ENCODE measurements around the gene HNMT.
"Not testable (repeated sequence)": the region's sequence is repeated elsewhere in the genome, so short reads cannot be mapped to it uniquely, and the experiment has no call there.

HNMT gene

DNA sequence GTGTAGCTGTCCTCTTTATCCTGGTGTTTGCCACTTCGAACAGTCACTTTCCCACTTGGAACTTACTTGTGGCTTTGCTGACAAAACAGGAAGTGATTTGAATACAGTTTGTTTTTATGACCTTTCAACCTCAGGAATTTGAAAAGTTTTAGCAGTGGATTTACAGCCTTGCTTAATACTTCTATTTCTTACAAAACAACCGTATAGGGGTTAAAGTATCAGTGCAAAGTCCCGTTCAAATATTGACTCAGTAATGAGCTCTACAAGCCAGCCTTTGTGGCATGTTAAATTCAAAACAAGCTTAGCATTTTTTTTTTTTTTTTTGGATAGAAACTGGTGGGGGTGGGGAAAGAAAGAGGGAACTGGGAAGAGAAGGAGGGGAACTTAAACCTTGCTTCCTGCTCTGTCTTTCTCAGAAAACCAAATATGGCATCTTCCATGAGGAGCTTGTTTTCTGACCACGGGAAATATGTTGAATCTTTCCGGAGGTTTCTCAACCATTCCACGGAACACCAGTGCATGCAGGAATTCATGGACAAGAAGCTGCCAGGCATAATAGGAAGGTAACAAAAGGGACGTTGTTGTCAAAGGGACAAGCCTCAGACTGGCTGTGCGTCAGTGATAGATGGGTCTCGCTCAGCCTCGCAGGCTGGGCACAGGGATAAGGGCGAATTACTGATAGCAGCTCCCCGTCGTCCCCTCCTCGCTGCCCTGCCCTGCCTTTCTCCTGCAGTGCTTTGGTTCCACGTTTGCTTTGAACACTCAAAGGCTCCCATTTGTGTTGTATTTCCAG lies at the start of gene HNMT:
Gene HNMT, plus strand, starts transcription at position 408 of the 793 bp plus-strand sequence. Its CDS starts 19 bp downstream, at position 427.
- DNase-seq (ENCODE audit: extremely low spot score, insufficient read length, low read depth), result no peak
- no peak for FAIRE-seq

DNA sequence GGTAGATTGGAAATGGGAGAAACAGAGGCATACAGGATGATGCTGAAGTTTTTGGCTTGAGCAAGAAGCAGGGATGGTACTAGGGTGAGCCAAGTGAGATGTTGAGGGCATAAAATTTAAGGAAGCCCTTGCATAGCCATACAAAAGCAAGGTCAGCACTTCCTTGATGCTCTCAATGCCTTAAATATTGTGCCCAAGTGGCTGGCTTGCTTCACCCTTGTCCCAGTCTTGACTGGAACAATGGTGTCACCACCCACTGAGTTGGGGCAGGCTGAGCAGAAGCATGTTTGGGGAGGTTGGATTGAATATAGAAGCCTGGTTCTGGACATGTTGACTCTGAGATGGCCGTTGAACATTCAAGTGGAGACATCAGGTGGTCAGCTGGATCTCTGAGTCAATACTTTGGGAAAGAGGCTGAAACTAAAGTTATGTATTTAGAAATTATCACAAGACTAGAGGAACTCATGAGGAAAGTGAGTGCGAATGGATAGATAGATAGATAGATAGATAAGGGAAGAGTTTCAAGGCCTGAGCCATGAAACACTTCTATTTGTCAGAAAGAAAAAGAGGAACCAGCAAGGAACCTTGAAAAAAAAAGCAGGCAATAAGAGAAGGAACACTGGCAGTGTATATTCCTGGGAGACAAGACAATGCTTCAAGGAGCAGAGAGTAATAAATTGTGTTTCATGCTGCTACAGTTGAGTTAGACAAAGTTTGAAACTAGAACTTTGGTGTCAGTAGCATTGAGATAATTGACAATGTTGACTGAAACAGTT lies 43.0 kb upstream of the HNMT start:
- no peak for FAIRE-seq
- no peak for DNase-seq (ENCODE audit: extremely low spot score, insufficient read length, low read depth)

DNA sequence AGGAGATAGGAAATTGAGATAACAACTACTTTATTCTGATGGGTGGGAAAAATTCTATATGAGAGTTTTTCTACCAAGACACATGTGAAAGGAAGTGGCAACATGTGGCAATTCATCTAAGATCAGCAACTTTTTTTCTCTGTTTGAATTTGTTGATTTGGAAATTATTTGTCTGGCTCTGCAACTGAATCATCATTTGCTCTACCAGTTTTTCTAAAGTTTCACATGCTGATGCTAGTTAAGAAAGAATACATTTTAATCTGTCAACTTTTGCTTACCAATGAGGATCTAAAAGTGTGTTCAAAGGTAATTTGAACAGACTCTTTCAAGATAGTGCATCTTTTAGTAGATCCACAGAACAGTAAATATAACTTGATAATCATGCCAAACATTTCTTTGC lies 42.1 kb upstream of the HNMT start:
- FAIRE-seq; DNase-seq (ENCODE audit: extremely low spot score, insufficient read length, low read depth): not testable (repeated sequence)

DNA sequence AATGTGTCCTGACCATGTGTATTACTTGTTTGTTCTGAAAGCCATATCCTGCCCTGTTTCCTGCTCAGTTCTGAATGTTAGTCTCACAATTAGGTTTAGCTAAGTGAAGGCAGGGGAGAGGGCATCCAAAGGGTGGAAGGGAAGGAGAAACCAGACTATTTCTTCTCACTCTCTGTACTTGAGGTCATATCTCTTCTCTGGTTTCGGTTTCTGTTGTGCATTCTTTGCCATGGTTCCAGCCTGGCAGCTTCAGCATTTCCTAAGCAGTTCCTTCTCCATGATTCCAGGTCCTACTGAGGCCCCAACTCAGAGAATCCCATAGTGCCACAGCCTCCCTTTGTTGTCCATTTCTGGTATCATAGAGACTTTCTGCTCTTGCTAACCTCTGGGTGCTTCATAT lies 40.3 kb upstream of the HNMT start:
- DNase-seq (ENCODE audit: extremely low spot score, insufficient read length, low read depth) (no peak), FAIRE-seq (no peak)

- no peak for DNase-seq (ENCODE audit: extremely low spot score, insufficient read length, low read depth)
- no peak for FAIRE-seq
Measured at GRCh38 chr2:137925599-137925998, 38.7 kb upstream of the HNMT start.

DNA sequence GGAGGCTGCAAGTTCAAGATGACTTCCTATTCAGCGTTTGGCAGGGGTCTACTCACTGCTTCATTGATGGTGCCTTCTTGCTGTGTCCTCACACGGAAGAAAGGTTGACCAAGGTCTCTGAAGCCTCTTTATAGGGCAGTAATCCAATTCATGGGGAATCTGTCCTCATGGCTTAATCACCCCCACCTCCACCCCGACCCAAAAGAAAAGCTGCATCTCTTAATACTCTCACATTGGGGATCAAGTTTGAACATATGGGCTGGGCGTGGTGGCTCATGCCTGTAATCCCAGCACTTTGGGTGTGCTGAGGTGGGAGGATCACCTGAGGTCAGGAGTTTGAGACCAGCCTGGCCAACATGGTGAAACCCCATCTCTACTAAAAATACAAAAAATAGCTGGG lies 36.4 kb upstream of the HNMT start:
- FAIRE-seq, result no peak
- DNase-seq (ENCODE audit: extremely low spot score, insufficient read length, low read depth), result no peak

DNA sequence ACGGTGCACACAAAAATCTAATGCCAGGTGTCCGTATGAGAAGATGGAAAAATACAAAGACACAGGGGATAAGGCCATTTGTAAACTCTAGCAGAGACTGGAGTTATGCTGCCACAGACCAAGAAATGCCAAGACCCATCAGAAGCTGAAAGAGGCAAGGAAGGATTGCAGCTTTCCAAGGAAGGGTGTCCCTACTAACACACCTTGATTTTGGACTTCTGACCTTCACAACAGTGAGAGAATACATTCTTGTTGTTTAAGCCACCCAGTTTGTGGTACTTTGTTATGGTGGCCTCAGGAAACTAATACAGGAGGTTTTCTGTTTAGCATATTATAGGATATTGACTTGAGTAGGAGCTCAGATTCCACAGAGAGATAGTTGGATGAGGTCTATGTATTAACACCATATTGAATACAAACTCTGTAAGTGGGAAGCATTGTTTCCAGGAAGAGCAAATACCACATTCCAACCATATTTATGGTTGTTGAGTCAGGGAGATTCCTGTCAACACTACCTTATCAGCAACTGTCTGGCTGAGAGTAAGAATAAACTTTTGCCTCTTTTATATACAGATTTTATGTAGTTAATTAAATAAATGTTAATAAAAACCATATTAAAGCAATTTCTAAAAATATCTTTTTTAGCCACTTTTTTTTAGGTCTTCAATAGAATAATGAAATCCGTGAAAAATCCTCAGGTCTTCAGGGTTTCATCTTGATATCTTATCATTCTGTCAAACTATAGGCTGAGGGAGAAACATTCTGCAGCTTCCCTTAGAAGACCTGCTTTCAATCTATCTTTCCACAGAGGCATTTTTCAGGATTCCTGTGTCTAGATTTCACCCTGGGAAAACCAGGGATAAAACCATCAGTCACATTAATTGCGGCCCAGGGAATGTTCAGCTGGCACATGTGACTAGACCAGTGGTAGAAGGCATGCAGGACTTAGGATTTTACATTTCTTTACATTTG lies 35.4 kb upstream of the HNMT start:
- FAIRE-seq (no peak), DNase-seq (ENCODE audit: extremely low spot score, insufficient read length, low read depth) (no peak)

GRCh38 chr2:137929519-137929916 lies 34.8 kb upstream of the HNMT start:
- DNase-seq (ENCODE audit: extremely low spot score, insufficient read length, low read depth), result no peak
- FAIRE-seq, result no peak

GRCh38 chr2:137930146-137930545 lies 34.1 kb upstream of the HNMT start:
- FAIRE-seq (no peak), DNase-seq (ENCODE audit: extremely low spot score, insufficient read length, low read depth) (no peak)

- FAIRE-seq (no peak), DNase-seq (ENCODE audit: extremely low spot score, insufficient read length, low read depth) (no peak)
Measured at GRCh38 chr2:137935591-137935990, 28.7 kb upstream of the HNMT start.

DNA sequence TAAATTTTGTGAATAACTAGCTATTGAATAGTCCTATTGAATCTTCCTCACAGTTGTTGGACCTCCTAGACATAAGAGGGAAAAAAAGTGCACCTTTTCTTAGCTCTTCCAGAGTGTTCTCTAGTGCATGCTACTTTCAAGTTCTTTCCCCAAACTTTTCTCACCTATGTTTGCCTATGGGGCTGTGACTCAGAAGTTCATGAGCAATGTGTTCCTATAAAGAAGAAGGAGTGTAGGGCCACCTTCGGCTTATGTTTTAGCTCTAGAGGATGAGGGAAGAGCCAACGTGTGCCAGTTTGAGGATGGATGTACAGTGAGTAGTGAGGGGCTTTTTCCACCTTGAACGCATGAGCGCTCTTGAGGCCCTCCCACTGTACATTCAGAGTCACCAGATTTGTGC lies 27.0 kb upstream of the HNMT start:
- no peak for DNase-seq (ENCODE audit: extremely low spot score, insufficient read length, low read depth)

DNA sequence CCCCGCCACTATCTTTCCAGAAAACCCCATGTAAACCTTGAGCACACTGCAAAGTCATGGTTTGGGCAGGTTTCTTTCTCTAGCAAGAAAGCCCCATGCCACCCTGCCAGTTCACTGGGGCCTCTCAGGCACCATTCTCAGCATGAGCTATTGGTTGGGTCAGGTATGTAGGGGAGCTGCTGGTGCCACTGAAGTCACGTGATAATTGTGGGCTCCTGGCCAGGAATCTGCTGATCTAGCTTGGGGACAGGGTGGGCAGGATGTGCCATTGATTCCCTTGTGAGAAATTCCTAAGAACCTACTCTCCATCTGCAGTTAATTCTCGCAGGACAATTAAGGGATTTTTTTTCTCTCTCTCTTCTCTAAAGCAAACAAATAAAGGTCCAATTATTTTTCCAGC lies 26.5 kb upstream of the HNMT start:
- DNase-seq (ENCODE audit: extremely low spot score, insufficient read length, low read depth) (no peak), FAIRE-seq (no peak)

More for the DNA sequence above, 27.0 kb upstream of the HNMT start:
- no peak for FAIRE-seq

DNA sequence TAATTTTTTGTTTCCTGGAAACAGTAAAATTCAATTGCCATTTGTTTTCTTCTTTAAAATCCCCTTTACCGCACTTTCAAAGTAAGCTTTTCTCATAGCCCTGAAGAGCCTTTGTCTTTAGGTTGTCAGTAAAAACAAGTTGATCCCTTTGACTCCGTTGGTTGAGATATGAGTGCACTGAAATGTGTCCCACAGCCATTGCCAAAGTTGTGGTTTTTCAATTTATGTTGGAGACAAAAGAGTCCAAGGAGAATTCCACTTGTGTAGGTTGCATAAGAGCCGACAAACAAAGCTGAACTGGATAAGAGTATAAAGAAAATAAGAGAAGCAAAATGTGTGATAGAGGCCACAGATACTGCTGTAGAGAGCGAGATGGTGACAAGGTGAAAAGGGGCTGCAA lies 26.1 kb upstream of the HNMT start:
- DNase-seq (ENCODE audit: extremely low spot score, insufficient read length, low read depth), result no peak
- no peak for FAIRE-seq

DNA sequence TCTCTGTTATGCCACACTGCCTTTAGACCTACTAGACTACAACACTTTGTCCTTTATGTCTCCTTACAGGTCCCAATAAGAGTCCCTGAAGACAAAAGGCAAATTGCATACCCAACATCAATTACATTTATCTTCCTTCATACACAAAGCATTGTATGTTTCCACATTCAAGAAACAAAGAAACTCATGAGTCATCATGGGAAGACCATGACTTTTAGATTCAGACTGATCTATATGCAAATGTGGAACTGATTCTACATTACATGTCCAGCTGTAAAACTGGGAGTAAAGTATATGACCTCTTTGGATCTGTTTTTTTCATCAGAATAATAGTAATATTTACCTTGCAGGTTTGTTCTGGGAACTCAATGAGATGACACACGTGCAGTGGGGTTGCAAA lies 25.2 kb upstream of the HNMT start:
- FAIRE-seq (no peak), DNase-seq (ENCODE audit: extremely low spot score, insufficient read length, low read depth) (no peak)

GRCh38 chr2:137940154-137940553 lies 24.1 kb upstream of the HNMT start:
- no peak for FAIRE-seq

DNA sequence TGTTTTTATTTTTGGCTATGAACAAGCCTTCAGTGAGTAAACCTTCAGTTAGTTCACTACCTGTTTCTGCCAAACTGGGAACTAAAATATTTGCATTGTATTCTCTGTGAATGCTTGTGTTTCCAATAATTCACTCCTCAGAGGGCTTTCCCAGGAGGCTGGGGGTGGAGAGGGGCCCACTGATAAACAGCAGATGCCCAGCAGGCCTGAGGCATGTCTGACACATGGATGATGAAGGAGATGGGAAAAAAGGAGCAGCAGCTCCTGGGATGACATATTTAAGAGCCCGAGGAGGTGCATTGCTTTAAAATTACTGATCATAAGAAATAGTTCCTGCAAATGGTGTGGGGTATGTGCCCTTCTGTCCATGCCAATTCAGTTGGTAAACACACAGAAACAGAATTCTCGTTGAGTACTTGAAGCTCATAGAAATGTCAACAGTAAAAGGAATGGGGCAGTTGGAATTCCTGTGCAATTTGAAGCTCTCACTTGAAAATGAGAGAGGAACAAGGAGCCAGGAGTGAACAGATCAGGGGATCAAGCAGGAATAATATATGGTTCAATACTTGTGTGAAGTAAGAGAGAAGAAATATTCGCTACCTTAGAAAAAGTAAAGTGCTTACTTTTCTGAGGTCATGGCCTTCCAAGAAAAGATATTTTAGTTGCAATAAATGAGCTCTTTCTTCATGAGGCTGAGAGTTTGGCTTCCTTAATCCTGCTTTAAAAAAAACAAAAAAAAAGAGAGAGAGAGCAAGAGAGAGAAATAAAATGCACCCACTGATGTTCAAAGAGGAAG lies 22.0 kb upstream of the HNMT start:
- FAIRE-seq, result no peak
- no peak for DNase-seq (ENCODE audit: extremely low spot score, insufficient read length, low read depth)

More at GRCh38 chr2:137940154-137940553, 24.1 kb upstream of the HNMT start:
- no peak for DNase-seq (ENCODE audit: extremely low spot score, insufficient read length, low read depth)

DNA sequence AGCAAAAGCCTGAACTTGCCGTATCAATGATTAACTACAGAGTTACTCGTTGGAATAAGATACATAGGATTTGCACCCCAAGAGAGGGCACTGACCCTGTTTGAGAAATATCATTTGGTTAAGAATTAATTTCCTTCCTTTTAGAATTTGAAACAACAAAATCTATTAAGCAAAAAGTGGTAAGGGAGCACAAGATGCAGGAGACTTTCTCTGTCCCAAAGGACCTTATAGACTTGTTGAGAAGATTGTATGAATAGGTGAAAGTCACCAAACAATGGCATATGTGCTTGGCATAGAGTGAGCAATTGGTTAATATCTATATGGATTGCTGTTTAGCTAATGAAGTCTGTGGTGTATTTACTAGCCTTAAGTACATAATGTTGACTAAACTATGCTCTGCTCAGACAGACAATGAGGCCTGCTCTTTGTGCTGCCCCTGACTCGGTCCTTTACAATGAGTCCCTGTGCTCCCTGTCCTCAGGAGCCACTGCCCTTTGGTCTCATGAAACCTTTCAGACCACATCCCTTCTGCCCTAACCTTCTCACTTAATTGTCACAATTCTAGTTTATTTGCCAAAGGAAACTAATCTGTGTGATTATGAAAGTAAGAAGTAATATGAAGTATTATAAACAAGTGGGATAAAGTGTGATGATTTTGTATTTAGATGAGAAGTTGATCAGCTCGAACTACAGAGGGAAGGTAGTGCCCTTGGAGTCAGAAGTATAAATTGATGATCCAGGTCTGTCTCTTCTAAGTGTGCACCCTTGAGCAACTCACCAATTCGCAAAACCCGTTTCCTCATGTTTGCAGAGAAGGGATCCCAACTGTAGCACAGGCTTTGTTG lies 21.2 kb upstream of the HNMT start:
- FAIRE-seq (peak; percentile 26), DNase-seq (ENCODE audit: extremely low spot score, insufficient read length, low read depth) (no peak)

- FAIRE-seq (no peak), DNase-seq (ENCODE audit: extremely low spot score, insufficient read length, low read depth) (no peak)
Measured at GRCh38 chr2:137943678-137944347, 20.5 kb upstream of the HNMT start.

All from GM18507 (cell line).